Aorta (tissue), 5 donors: ENCODE data around the gene ADD2. TPM values are rescaled to one million over a fixed set of nuclear protein-coding genes. Genes with fewer than 3 reads are reported as not detected.
"Not testable (repeated sequence)": the region's sequence is repeated elsewhere in the genome, so short reads cannot be mapped to it uniquely, and the experiment has no call there.

ENCODE experiments used
- ATAC-seq: fragments of 200-7000 bp; cut with Tn5 transposase; one replicate; pipeline ENCODE4 v1.9.1; 2022; ENCODE audit warnings: moderate library complexity; ENCODE audit not compliant: low FRiP score
- DNase-seq, 2 donors: peaks; one replicate each; pipeline ENCODE4 v3.0.0-alpha.2; 2020
- H3K27ac ChIP-seq, 2 donors: one replicate each; pipeline ENCODE4 v1.5.1; 2013; ENCODE audit warnings: low read length in 2 of 2, mild to moderate bottlenecking in 2 of 2, moderate library complexity in 2 of 2, control low read depth in 1 of 2, inconsistent platforms in 1 of 2, low read depth in 1 of 2
- H3K27me3 ChIP-seq, 2 donors: one replicate each; pipeline ENCODE4 v1.6.1; 2013; ENCODE audit warnings: control low read depth in 1 of 2, low read length in 1 of 2, mild to moderate bottlenecking in 1 of 2, moderate library complexity in 1 of 2; ENCODE audit not compliant: insufficient read depth in 2 of 2, control insufficient read depth in 1 of 2
- H3K36me3 ChIP-seq, 2 donors: one replicate each; pipeline ENCODE4 v1.6.1; 2013; ENCODE audit warnings: control low read depth in 1 of 2, low read length in 1 of 2, mild to moderate bottlenecking in 1 of 2; ENCODE audit not compliant: insufficient read depth in 2 of 2, control insufficient read depth in 1 of 2
- H3K4me1 ChIP-seq, 2 donors: one replicate each; pipeline ENCODE4 v1.6.1; 2013; ENCODE audit warnings: low read length in 2 of 2, control low read depth in 1 of 2, mild to moderate bottlenecking in 1 of 2, moderate library complexity in 1 of 2; ENCODE audit not compliant: insufficient read depth in 2 of 2, control insufficient read depth in 1 of 2
- H3K4me3 ChIP-seq, 2 donors: one replicate each; pipeline ENCODE4 v1.5.1; 2013; ENCODE audit warnings: low read length in 2 of 2, control low read depth in 1 of 2, mild to moderate bottlenecking in 1 of 2
- H3K9me3 ChIP-seq: one replicate; pipeline ENCODE4 v1.6.1; 2013; ENCODE audit warnings: mild to moderate bottlenecking, low read length; ENCODE audit not compliant: control insufficient read depth
- whole genome bisulfite sequencing, 2 donors: extraction: QIAGEN DNeasy Blood & Tissue Kit; methylation state at CpG; one replicate each; pipeline ENCODE4 v1.1.7; 2013; 5-methylcytosine and 5-hydroxymethylcytosine counted together
- intact Hi-C, 2 donors: fragments of 100-400 bp; cut with DNase I; formaldehyde crosslinking; loops; one replicate each; pipeline versions ENCODE4 v1.14.2 to v1.15.0; 2022
- polyA plus RNA-seq, 2 donors: library from polyadenylated mRNA; stranded (reverse); fragments of 200-250 nt; gene quantifications; one replicate each; pipeline ENCODE4 v1.2.3, GENCODE V29; 2013
- total RNA-seq, 2 donors: library from RNA; stranded (reverse); fragmentation: NEBNext Ultra II Directional; extraction: Animal tissue kit (Norgen Biotek cat#: 25700); gene quantifications; one replicate each; pipeline ENCODE4 v1.2.1, GENCODE V29; 2021
- donor health status: healthy with polysubstance abuse.
- donor health status: Bipolar disorder and iron deficiency.
- donor health status: DM: no; HTN: no; CAD: no.
- donor health status: DM: no; HTN: no; CAD: no.
- donor health status: DM: yes; HTN: yes; CAD: no.

Gene ADD2
- total and polyA plus RNA-seq, 4 donors: 0.15 to 5.3 (median 1.7) TPM; not detected in 1

GRCh38 chr2:70801607-70802263, 33.7 kb upstream of the ADD2 start:
- DNase-seq (no peak), ATAC-seq (no peak)
- Histone ChIP-seq H3K9me3 (peaks cover 6% of the 10 kb centered on the region), H3K36me3 (no peaks in the 10 kb centered on the region), H3K4me3 (no peak overlapping the region), H3K4me1 (no peaks in the 10 kb centered on the region), H3K27ac (no peak overlapping the region), H3K27me3 (no peaks in the 10 kb centered on the region)
- 58 to 64% methylated on average over 10 of the region's 10 CpGs for WGBS, 2 donors
- intact Hi-C loops: no loop called here

GRCh38 chr2:70799706-70800105, 31.7 kb upstream of the ADD2 start:
- peaks cover 6% of the 10 kb centered on the region for H3K9me3 ChIP-seq
- no peak overlapping the region for H3K27ac ChIP-seq
- H3K36me3 ChIP-seq: no peaks in the 10 kb centered on the region
- no peaks in the 10 kb centered on the region for H3K27me3 ChIP-seq
- H3K4me3 ChIP-seq: no peak overlapping the region
- ATAC-seq (no peak), DNase-seq (no peak)
- 81 to 83% methylated on average over 2 of the region's 2 CpGs for WGBS, 2 donors
- H3K4me1 ChIP-seq: no peaks in the 10 kb centered on the region
- intact Hi-C loops: no loop called here

- intact Hi-C loops, H3K9me3 ChIP-seq, H3K27ac ChIP-seq, ATAC-seq, H3K27me3 ChIP-seq, H3K4me3 ChIP-seq, DNase-seq, H3K4me1 ChIP-seq, H3K36me3 ChIP-seq: not testable (repeated sequence)
- 73 to 88% methylated on average over 3 of the region's 3 CpGs for WGBS, 2 donors
Observed at GRCh38 chr2:70797996-70798395, 30.0 kb upstream of the ADD2 start.

GRCh38 chr2:70797506-70797905, 29.5 kb upstream of the ADD2 start:
- WGBS, 2 donors: 36 to 48% methylated on average over 2 of the region's 2 CpGs
- DNase-seq (no peak), ATAC-seq (no peak)
- Histone ChIP-seq H3K36me3 (no peaks in the 10 kb centered on the region), H3K4me3 (no peak overlapping the region), H3K27me3 (no peaks in the 10 kb centered on the region), H3K4me1 (no peaks in the 10 kb centered on the region), H3K9me3 (peaks cover 8% of the 10 kb centered on the region), H3K27ac (no peak overlapping the region)
- intact Hi-C loops: no loop called here

- no peak overlapping the region for H3K4me3 ChIP-seq
- no peak overlapping the region for H3K27ac ChIP-seq
- DNase-seq (no peak), ATAC-seq (no peak)
- no peaks in the 10 kb centered on the region for H3K4me1 ChIP-seq
- H3K36me3 ChIP-seq: no peaks in the 10 kb centered on the region
- H3K27me3 ChIP-seq: peaks cover 0 to 1% of the 10 kb centered on the region in 2 donors
- WGBS, 2 donors: 76 to 78% methylated on average over 1 of the region's 1 CpG
- H3K9me3 ChIP-seq: peaks cover 8% of the 10 kb centered on the region
- intact Hi-C loops: no loop called here
Observed at GRCh38 chr2:70796262-70796661, 28.3 kb upstream of the ADD2 start.

GRCh38 chr2:70795164-70795995, 27.4 kb upstream of the ADD2 start:
- Histone ChIP-seq H3K27me3 (peaks cover 0 to 1% of the 10 kb centered on the region in 2 donors), H3K4me3 (no peak overlapping the region), H3K36me3 (no peaks in the 10 kb centered on the region), H3K4me1 (no peaks in the 10 kb centered on the region), H3K9me3 (peaks cover 5% of the 10 kb centered on the region), H3K27ac (no peak overlapping the region)
- ATAC-seq (no peak), DNase-seq (no peak)
- WGBS, 2 donors: 66% methylated on average over 4 of the region's 4 CpGs
- intact Hi-C loops: no loop called here

- DNase-seq: no peak
- Histone ChIP-seq H3K27ac (no peak overlapping the region), H3K36me3 (no peaks in the 10 kb centered on the region), H3K4me3 (no peak overlapping the region), H3K27me3 (peaks cover 0 to 1% of the 10 kb centered on the region in 2 donors), H3K9me3 (peaks cover 1% of the 10 kb centered on the region), H3K4me1 (no peaks in the 10 kb centered on the region)
- 77 to 80% methylated on average over 2 of the region's 2 CpGs for WGBS, 2 donors
- ATAC-seq: no peak
- intact Hi-C loops: no loop called here
Observed at GRCh38 chr2:70793450-70793849, 25.4 kb upstream of the ADD2 start.

GRCh38 chr2:70790136-70790828, 22.3 kb upstream of the ADD2 start, which contains the start of gene FIGLA:
Gene FIGLA (minus strand): TSS chr2:70790643. CDS start chr2:70790638, 5 bp downstream.
- Histone ChIP-seq H3K9me3 (peaks cover 1% of the 10 kb centered on the region), H3K4me1 (no peaks in the 10 kb centered on the region), H3K36me3 (no peaks in the 10 kb centered on the region), H3K4me3 (peak within 1 kb of the TSS in 1 of 2 donors; percentile 1), H3K27ac (no peak within 1 kb of the TSS), H3K27me3 (peaks cover 0 to 1% of the 10 kb centered on the region in 2 donors)
- no peak for DNase-seq
- intact Hi-C loops: no loop called here
- 3 to 4% methylated on average over 32 to 69 of the region's 69 CpGs for WGBS, 2 donors
- ATAC-seq: peak; percentile 40
